H9 (cell line): ENCODE results near the gene HCN1. TPM values are rescaled to one million over a fixed set of nuclear protein-coding genes. Genes with fewer than 3 reads are reported as not detected.

Experiments used
- DNase-seq: peaks from one replicate; pipeline ENCODE4 v3.0.0-alpha.2; 2017
- H2AFZ ChIP-seq: one replicate; pipeline ENCODE4 v1.6.1; 2013; ENCODE audit warnings: mild to moderate bottlenecking, low read length, control low read depth, moderate library complexity
- H2AK5ac ChIP-seq: 2 replicates; pipeline ENCODE4 v1.6.1; 2013; ENCODE audit warnings: low read length, control low read depth, mixed read lengths; ENCODE audit not compliant: insufficient read length
- H2BK120ac ChIP-seq: one replicate; pipeline ENCODE4 v1.6.1; 2013; ENCODE audit warnings: low read depth, mild to moderate bottlenecking, low read length, control low read depth, inconsistent platforms; ENCODE audit not compliant: poor library complexity, severe bottlenecking
- H2BK12ac ChIP-seq: 2 replicates; pipeline ENCODE4 v1.6.1; 2013; ENCODE audit warnings: low read length, control low read depth, mixed read lengths, low read depth; ENCODE audit not compliant: insufficient read length
- H2BK15ac ChIP-seq: 2 replicates; pipeline ENCODE4 v1.6.1; 2013; ENCODE audit warnings: low read depth, low read length, control low read depth
- H2BK20ac ChIP-seq: one replicate; pipeline ENCODE4 v1.6.1; 2013; ENCODE audit warnings: low read depth, mild to moderate bottlenecking, low read length, control low read depth, inconsistent platforms; ENCODE audit not compliant: poor library complexity, severe bottlenecking
- H2BK5ac ChIP-seq: 2 replicates; pipeline ENCODE4 v1.6.1; 2013; ENCODE audit warnings: low read length, control low read depth, mixed read lengths; ENCODE audit not compliant: insufficient read length
- H3K14ac ChIP-seq: 2 replicates; pipeline ENCODE4 v1.6.1; 2013; ENCODE audit warnings: low read length, control low read depth; ENCODE audit not compliant: insufficient read depth
- H3K18ac ChIP-seq: 2 replicates; pipeline ENCODE4 v1.6.1; 2013; ENCODE audit warnings: low read depth, mild to moderate bottlenecking, mixed read lengths, low read length, control low read depth; ENCODE audit not compliant: insufficient read length
- H3K23ac ChIP-seq: 2 replicates; pipeline ENCODE4 v1.6.1; 2013; ENCODE audit warnings: low read length, control low read depth, mixed read lengths, low read depth; ENCODE audit not compliant: insufficient read length
- H3K23me2 ChIP-seq: 2 replicates; pipeline ENCODE4 v1.6.1; 2013; ENCODE audit warnings: low read depth, mild to moderate bottlenecking, mixed read lengths, low read length, control low read depth; ENCODE audit not compliant: insufficient read length, poor library complexity, severe bottlenecking
- H3K27ac ChIP-seq: 2 replicates; pipeline ENCODE4 v1.5.1; 2013; ENCODE audit warnings: low read length, control low read depth, mixed read lengths, low read depth; ENCODE audit not compliant: insufficient read length
- H3K27me3 ChIP-seq: 2 replicates; pipeline ENCODE4 v1.6.1; 2013; ENCODE audit warnings: low read length, control low read depth, inconsistent platforms; ENCODE audit not compliant: insufficient read depth
- H3K4ac ChIP-seq: 2 replicates; pipeline ENCODE4 v1.6.1; 2013; ENCODE audit warnings: low read depth, mild to moderate bottlenecking, control low read depth, inconsistent platforms, low read length, moderate library complexity
- H3K4me1 ChIP-seq: 2 replicates; pipeline ENCODE4 v1.6.1; 2013; ENCODE audit warnings: low read length, control low read depth, inconsistent platforms; ENCODE audit not compliant: insufficient read depth
- H3K4me2 ChIP-seq: 2 replicates; pipeline ENCODE4 v1.6.1; 2013; ENCODE audit warnings: low read length, control low read depth, mixed read lengths; ENCODE audit not compliant: insufficient read length, insufficient read depth
- H3K56ac ChIP-seq: 2 replicates; pipeline ENCODE4 v1.6.1; 2013; ENCODE audit warnings: low read depth, mild to moderate bottlenecking, mixed read lengths, low read length, control low read depth; ENCODE audit not compliant: insufficient read length
- H3K79me1 ChIP-seq: 2 replicates; pipeline ENCODE4 v1.6.1; 2013; ENCODE audit warnings: low read depth, mild to moderate bottlenecking, moderate library complexity, low read length, control low read depth, inconsistent platforms; ENCODE audit not compliant: insufficient read depth, poor library complexity, severe bottlenecking
- H3K79me2 ChIP-seq: 2 replicates; pipeline ENCODE4 v1.6.1; 2013; ENCODE audit warnings: low read length, control low read depth, inconsistent platforms; ENCODE audit not compliant: insufficient read depth
- H3K9ac ChIP-seq: 2 replicates; pipeline ENCODE4 v1.6.1; 2013; ENCODE audit warnings: low read length, control low read depth, mixed read lengths; ENCODE audit not compliant: insufficient read length; ENCODE audit errors: extremely low read depth
- H3K9me3 ChIP-seq: one replicate; pipeline ENCODE4 v1.6.1; 2013; ENCODE audit warnings: low read depth, low read length, inconsistent platforms; ENCODE audit not compliant: control insufficient read depth
- H3T11ph ChIP-seq: one replicate; pipeline ENCODE4 v1.6.1; 2013; ENCODE audit warnings: mild to moderate bottlenecking, low read length, control low read depth, inconsistent platforms
- H4K20me1 ChIP-seq: one replicate; pipeline ENCODE4 v1.6.1; 2013; ENCODE audit not compliant: control insufficient read depth, insufficient read length, insufficient read depth
- H4K5ac ChIP-seq: 2 replicates; pipeline ENCODE4 v1.6.1; 2013; ENCODE audit warnings: low read depth, mild to moderate bottlenecking, mixed read lengths, low read length, control low read depth; ENCODE audit not compliant: insufficient read length
- H4K8ac ChIP-seq: replicated peaks from 2 replicates; pipeline ENCODE4 v1.6.1; 2013; ENCODE audit warnings: low read length, control low read depth, mixed read lengths, low read depth; ENCODE audit not compliant: insufficient read length
- H4K91ac ChIP-seq: 2 replicates; pipeline ENCODE4 v1.6.1; 2013; ENCODE audit warnings: low read depth, mild to moderate bottlenecking, moderate library complexity, mixed read lengths, low read length, control low read depth; ENCODE audit not compliant: insufficient read length
- H3K27ac Mint-ChIP-seq, 3 experiments: 2 replicates in 2 of 3; 3 replicates in 1 of 3; pipeline ENCODE4 v1.8.0; 2020 to 2021; ENCODE audit warnings: mixed read lengths in 3 of 3, mild to moderate bottlenecking in 1 of 3, moderate library complexity in 1 of 3
- H3K27me3 Mint-ChIP-seq: 2 replicates; pipeline ENCODE4 v1.8.0; 2021; ENCODE audit warnings: low read depth, mild to moderate bottlenecking, moderate library complexity, mixed read lengths
- H3K36me3 Mint-ChIP-seq, 3 experiments: 2 replicates in 2 of 3; 3 replicates in 1 of 3; pipeline ENCODE4 v1.8.0; 2020 to 2021; ENCODE audit warnings: low read depth in 3 of 3, mixed read lengths in 3 of 3; ENCODE audit not compliant: insufficient read depth in 1 of 3
- H3K4me1 Mint-ChIP-seq, 2 experiments: 2 replicates each; pipeline ENCODE4 v1.8.0; 2020; ENCODE audit warnings: mixed read lengths in 2 of 2
- H3K4me3 Mint-ChIP-seq, 2 experiments: 2 replicates in 1 of 2; 3 replicates in 1 of 2; pipeline ENCODE4 v1.8.0; 2020 to 2021; ENCODE audit warnings: mild to moderate bottlenecking in 2 of 2, mixed read lengths in 2 of 2, moderate library complexity in 1 of 2
- H3K9me3 Mint-ChIP-seq, 2 experiments: 2 replicates in 1 of 2; 3 replicates in 1 of 2; pipeline ENCODE4 v1.8.0; 2020; ENCODE audit warnings: mild to moderate bottlenecking in 2 of 2, mixed read lengths in 2 of 2, moderate library complexity in 1 of 2
- WGBS: extraction: QIAGEN DNeasy Blood & Tissue Kit; methylation state at CpG from one replicate; pipeline ENCODE4 v1.1.7; 2013; ENCODE audit warnings: missing lambda C conversion rate, low lambda C conversion rate, mixed read lengths; ENCODE audit not compliant: insufficient read length; ENCODE audit errors: extremely low coverage; 5-methylcytosine and 5-hydroxymethylcytosine counted together
- total RNA-seq: library from RNA; stranded (reverse); gene quantifications from 2 replicates; pipeline ENCODE4 v1.2.1, GENCODE V29; 2021
- TF ChIP-seq, protein P1 (sequence below): fragments of 200-600 bp; sonication (generic); conservative IDR thresholded peaks from 3 replicates; pipeline ENCODE4 v1.8.0; 2021; ENCODE audit warnings: antibody characterized with exemption, mild to moderate bottlenecking

The HCN1 gene
- total RNA-seq, 1 experiment from 2014 or later, result 4.6 TPM

DNA sequence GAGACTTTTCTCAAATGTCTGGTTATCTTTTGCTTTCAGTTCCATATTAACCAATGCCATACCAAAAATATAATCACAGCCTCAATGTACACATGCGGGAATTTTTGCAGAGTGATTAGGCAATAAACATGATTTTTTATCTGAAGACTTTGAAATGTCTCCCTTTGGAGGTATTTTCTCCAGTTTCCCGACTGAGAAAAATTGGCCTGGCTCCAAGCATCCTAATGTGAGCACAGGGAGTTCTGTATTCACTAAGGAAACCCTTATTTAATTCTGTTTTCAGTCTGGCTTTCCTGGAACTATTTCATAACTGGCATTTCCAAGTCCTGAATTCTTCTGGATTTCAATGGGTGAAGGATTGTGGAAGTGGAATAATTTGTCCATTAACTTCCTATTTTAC lies 8.5 kb downstream of the HCN1 start:
- H3T11ph ChIP-seq, result no peak overlapping the region
- H3K56ac ChIP-seq, result no peak overlapping the region
- no CpG with 5 or more reads among the region's 2 CpGs for WGBS
- no peak overlapping the region for H4K8ac ChIP-seq
- no peak overlapping the region for H3K23ac ChIP-seq
- TF ChIP-seq, protein P1, sequence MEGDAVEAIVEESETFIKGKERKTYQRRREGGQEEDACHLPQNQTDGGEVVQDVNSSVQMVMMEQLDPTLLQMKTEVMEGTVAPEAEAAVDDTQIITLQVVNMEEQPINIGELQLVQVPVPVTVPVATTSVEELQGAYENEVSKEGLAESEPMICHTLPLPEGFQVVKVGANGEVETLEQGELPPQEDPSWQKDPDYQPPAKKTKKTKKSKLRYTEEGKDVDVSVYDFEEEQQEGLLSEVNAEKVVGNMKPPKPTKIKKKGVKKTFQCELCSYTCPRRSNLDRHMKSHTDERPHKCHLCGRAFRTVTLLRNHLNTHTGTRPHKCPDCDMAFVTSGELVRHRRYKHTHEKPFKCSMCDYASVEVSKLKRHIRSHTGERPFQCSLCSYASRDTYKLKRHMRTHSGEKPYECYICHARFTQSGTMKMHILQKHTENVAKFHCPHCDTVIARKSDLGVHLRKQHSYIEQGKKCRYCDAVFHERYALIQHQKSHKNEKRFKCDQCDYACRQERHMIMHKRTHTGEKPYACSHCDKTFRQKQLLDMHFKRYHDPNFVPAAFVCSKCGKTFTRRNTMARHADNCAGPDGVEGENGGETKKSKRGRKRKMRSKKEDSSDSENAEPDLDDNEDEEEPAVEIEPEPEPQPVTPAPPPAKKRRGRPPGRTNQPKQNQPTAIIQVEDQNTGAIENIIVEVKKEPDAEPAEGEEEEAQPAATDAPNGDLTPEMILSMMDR, result no peak
- no peaks in the 10 kb centered on the region for H3K79me1 ChIP-seq
- no peaks in the 10 kb centered on the region for H3K23me2 ChIP-seq
- H3K36me3 Mint-ChIP-seq, result no peaks in the 10 kb centered on the region
- no peak overlapping the region for H2AK5ac ChIP-seq
- H3K27me3 ChIP-seq, result no peaks in the 10 kb centered on the region
- H3K9ac ChIP-seq, result no peak overlapping the region
- H4K20me1 ChIP-seq, result no peaks in the 10 kb centered on the region
- no peak overlapping the region for H3K4me2 ChIP-seq
- H2BK20ac ChIP-seq, result no peak overlapping the region
- H3K4me1 ChIP-seq, result no peaks in the 10 kb centered on the region
- H2BK5ac ChIP-seq, result no peak overlapping the region
- H4K91ac ChIP-seq, result no peak overlapping the region
- peaks cover 3 to 4% of the 10 kb centered on the region in 2 experiments; a peak in 3 of 4 replicates for H3K4me1 Mint-ChIP-seq
- no peaks in the 10 kb centered on the region for H3K27me3 Mint-ChIP-seq
- no peak overlapping the region for H3K14ac ChIP-seq
- no peak overlapping the region for H3K18ac ChIP-seq
- H2BK12ac ChIP-seq, result no peak overlapping the region
- DNase-seq, result no peak
- H3K4me3 Mint-ChIP-seq, result no peak overlapping the region
- no peak overlapping the region for H2BK120ac ChIP-seq
- no peak overlapping the region for H3K27ac Mint-ChIP-seq
- no peaks in the 10 kb centered on the region for H3K79me2 ChIP-seq
- no peak overlapping the region for H3K4ac ChIP-seq
- H3K9me3 Mint-ChIP-seq, result no peaks in the 10 kb centered on the region
- no peak overlapping the region for H2BK15ac ChIP-seq
- H3K27ac ChIP-seq, result no peak overlapping the region
- no peak overlapping the region for H4K5ac ChIP-seq
- no peak overlapping the region for H2AFZ ChIP-seq
- no peaks in the 10 kb centered on the region for H3K9me3 ChIP-seq
